Esophagus muscularis mucosa (tissue), 3 donors: Measurements from ENCODE around the gene DNAH14.

Source experiments
- POLR2A ChIP-seq: fragments of 450-650 bp; IDR thresholded peaks from one replicate; pipeline ENCODE4 v1.6.1; 2017; ENCODE audit warnings: antibody characterized with exemption, moderate library complexity, mild to moderate bottlenecking, low read depth
- POLR2AphosphoS5 ChIP-seq, 2 donors: sonication (generic); formaldehyde crosslinking; IDR thresholded peaks; one replicate each; pipeline ENCODE4 v1.6.1; 2017; ENCODE audit warnings: antibody characterized with exemption in 2 of 2
- TF ChIP-seq, protein P1 (sequence below), 3 experiments: fragments of 200-600 bp in 2 of 3; fragments of 450-650 bp in 1 of 3; sonication (generic) in 2 of 3; IDR thresholded peaks; one replicate each; pipeline ENCODE4 v1.5.1; 2017 to 2019; ENCODE audit warnings: antibody characterized with exemption in 3 of 3, mild to moderate bottlenecking in 2 of 3, moderate library complexity in 1 of 3

- TF ChIP-seq, protein P1, sequence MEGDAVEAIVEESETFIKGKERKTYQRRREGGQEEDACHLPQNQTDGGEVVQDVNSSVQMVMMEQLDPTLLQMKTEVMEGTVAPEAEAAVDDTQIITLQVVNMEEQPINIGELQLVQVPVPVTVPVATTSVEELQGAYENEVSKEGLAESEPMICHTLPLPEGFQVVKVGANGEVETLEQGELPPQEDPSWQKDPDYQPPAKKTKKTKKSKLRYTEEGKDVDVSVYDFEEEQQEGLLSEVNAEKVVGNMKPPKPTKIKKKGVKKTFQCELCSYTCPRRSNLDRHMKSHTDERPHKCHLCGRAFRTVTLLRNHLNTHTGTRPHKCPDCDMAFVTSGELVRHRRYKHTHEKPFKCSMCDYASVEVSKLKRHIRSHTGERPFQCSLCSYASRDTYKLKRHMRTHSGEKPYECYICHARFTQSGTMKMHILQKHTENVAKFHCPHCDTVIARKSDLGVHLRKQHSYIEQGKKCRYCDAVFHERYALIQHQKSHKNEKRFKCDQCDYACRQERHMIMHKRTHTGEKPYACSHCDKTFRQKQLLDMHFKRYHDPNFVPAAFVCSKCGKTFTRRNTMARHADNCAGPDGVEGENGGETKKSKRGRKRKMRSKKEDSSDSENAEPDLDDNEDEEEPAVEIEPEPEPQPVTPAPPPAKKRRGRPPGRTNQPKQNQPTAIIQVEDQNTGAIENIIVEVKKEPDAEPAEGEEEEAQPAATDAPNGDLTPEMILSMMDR (IDR thresholded peaks at IDR 0.05) = no peak
- TF ChIP-seq POLR2A = no peak
- no peak for TF ChIP-seq POLR2AphosphoS5 (IDR thresholded peaks at IDR 0.05)
Measured at GRCh38 chr1:224900062-224900630, 29.3 kb upstream of the DNAH14 start.
